Trophoblast cell (in vitro differentiated cells and primary cell): ENCODE data around the gene NSFL1C.
"Not testable (repeated sequence)": the region's sequence is repeated elsewhere in the genome, so short reads cannot be mapped to it uniquely, and the experiment has no call there.

Experiments used
- DNase-seq, 2 donors: peaks; one replicate each; pipeline ENCODE4 v3.0.0-alpha.2; 2016
- H2AFZ ChIP-seq: 2 replicates; pipeline ENCODE4 v1.6.1; 2013; ENCODE audit warnings: low read length, moderate library complexity, mild to moderate bottlenecking; ENCODE audit not compliant: insufficient read depth, poor library complexity
- H2AK5ac ChIP-seq: 2 replicates; pipeline ENCODE4 v1.6.1; 2013; ENCODE audit warnings: mild to moderate bottlenecking, low read length
- H2BK120ac ChIP-seq: 2 replicates; pipeline ENCODE4 v1.6.1; 2013; ENCODE audit warnings: low read length, mild to moderate bottlenecking, moderate library complexity; ENCODE audit not compliant: insufficient read depth, poor library complexity
- H2BK12ac ChIP-seq: 2 replicates; pipeline ENCODE4 v1.6.1; 2013; ENCODE audit warnings: mild to moderate bottlenecking, low read length, moderate library complexity
- H2BK5ac ChIP-seq: 2 replicates; pipeline ENCODE4 v1.6.1; 2013; ENCODE audit warnings: low read length, low read depth, moderate library complexity, mild to moderate bottlenecking; ENCODE audit not compliant: poor library complexity
- H3K14ac ChIP-seq: 2 replicates; pipeline ENCODE4 v1.6.1; 2013; ENCODE audit warnings: mild to moderate bottlenecking, low read length
- H3K18ac ChIP-seq: 2 replicates; pipeline ENCODE4 v1.6.1; 2013; ENCODE audit warnings: mild to moderate bottlenecking, low read length
- H3K23ac ChIP-seq: 2 replicates; pipeline ENCODE4 v1.6.1; 2013; ENCODE audit warnings: low read length
- H3K27ac ChIP-seq: 2 replicates; pipeline ENCODE4 v1.5.1; 2013; ENCODE audit warnings: low read depth, mild to moderate bottlenecking, inconsistent platforms, low read length, moderate library complexity
- H3K27me3 ChIP-seq: 2 replicates; pipeline ENCODE4 v1.6.1; 2013; ENCODE audit warnings: inconsistent platforms, mild to moderate bottlenecking, low read length, moderate library complexity; ENCODE audit not compliant: insufficient read depth
- H3K36me3 ChIP-seq, 2 experiments: 1 replicate in 1 of 2; 2 replicates in 1 of 2; pipeline ENCODE4 v1.6.1; 2013; ENCODE audit warnings: low read length in 2 of 2, mild to moderate bottlenecking in 2 of 2, moderate library complexity in 1 of 2; ENCODE audit not compliant: insufficient read depth in 2 of 2, control insufficient read depth in 1 of 2
- H3K4ac ChIP-seq: 2 replicates; pipeline ENCODE4 v1.6.1; 2013; ENCODE audit warnings: low read depth, mild to moderate bottlenecking, low read length, moderate library complexity
- H3K4me1 ChIP-seq, 2 experiments: 1 replicate in 1 of 2; 2 replicates in 1 of 2; pipeline ENCODE4 v1.6.1; 2013; ENCODE audit warnings: low read length in 2 of 2, mild to moderate bottlenecking in 2 of 2, moderate library complexity in 1 of 2; ENCODE audit not compliant: insufficient read depth in 2 of 2, control insufficient read depth in 1 of 2
- H3K4me2 ChIP-seq: 2 replicates; pipeline ENCODE4 v1.6.1; 2013; ENCODE audit warnings: inconsistent platforms, mild to moderate bottlenecking, low read length, moderate library complexity
- H3K4me3 ChIP-seq: 2 replicates; pipeline ENCODE4 v1.5.1; 2013; ENCODE audit warnings: mild to moderate bottlenecking, low read depth, low read length, inconsistent platforms
- H3K79me1 ChIP-seq: one replicate; pipeline ENCODE4 v1.6.1; 2013; ENCODE audit warnings: low read length
- H3K79me2 ChIP-seq: 2 replicates; pipeline ENCODE4 v1.6.1; 2013; ENCODE audit warnings: low read length, mild to moderate bottlenecking; ENCODE audit not compliant: control insufficient read depth, insufficient read depth, poor library complexity
- H3K9ac ChIP-seq: 2 replicates; pipeline ENCODE4 v1.6.1; 2013; ENCODE audit warnings: mild to moderate bottlenecking, low read length
- H3K9me3 ChIP-seq: 2 replicates; pipeline ENCODE4 v1.6.1; 2013; ENCODE audit warnings: low read depth, mild to moderate bottlenecking, control low read depth, inconsistent platforms, low read length; ENCODE audit not compliant: insufficient read depth
- H4K12ac ChIP-seq: 2 replicates; pipeline ENCODE4 v1.6.1; 2013; ENCODE audit warnings: low read depth, mild to moderate bottlenecking, low read length, moderate library complexity
- H4K8ac ChIP-seq: 2 replicates; pipeline ENCODE4 v1.6.1; 2013; ENCODE audit warnings: low read depth, mild to moderate bottlenecking, low read length, moderate library complexity
- H4K91ac ChIP-seq: one replicate; pipeline ENCODE4 v1.6.1; 2013; ENCODE audit warnings: low read depth, mild to moderate bottlenecking, low read length, moderate library complexity
- WGBS: extraction: QIAGEN DNeasy Blood & Tissue Kit; methylation state at CpG from one replicate; pipeline ENCODE4 v1.1.7; 2013; ENCODE audit warnings: missing lambda C conversion rate; ENCODE audit not compliant: insufficient read length, insufficient coverage; ENCODE audit errors: extremely low coverage; 5-methylcytosine and 5-hydroxymethylcytosine counted together

Gene NSFL1C

GRCh38 chr20:1401451-1401907 lies 65.2 kb downstream of the NSFL1C start:
- H3K9me3 ChIP-seq = peaks cover 2% of the 10 kb centered on the region
- DNase-seq = peak in 1 of 2 donors; percentile 23
- no peak overlapping the region for H2AFZ ChIP-seq
- no peak overlapping the region for H4K8ac ChIP-seq
- no peak overlapping the region for H2BK5ac ChIP-seq
- H3K14ac ChIP-seq = no peak overlapping the region
- H3K79me2 ChIP-seq = no peaks in the 10 kb centered on the region
- peaks cover 9% of the 10 kb centered on the region for H3K79me1 ChIP-seq
- no peak overlapping the region for H2BK120ac ChIP-seq
- H3K4me1 ChIP-seq = peaks cover 7 to 11% of the 10 kb centered on the region in 2 experiments
- no peak overlapping the region for H3K9ac ChIP-seq
- H3K23ac ChIP-seq = no peak overlapping the region
- no peak overlapping the region for H3K4me3 ChIP-seq
- no peaks in the 10 kb centered on the region for H3K36me3 ChIP-seq
- no CpG with 5 or more reads among the region's 3 CpGs for WGBS
- H2AK5ac ChIP-seq = no peak overlapping the region
- no peak overlapping the region for H4K12ac ChIP-seq
- H3K18ac ChIP-seq = no peak overlapping the region
- H3K27me3 ChIP-seq = no peaks in the 10 kb centered on the region
- H2BK12ac ChIP-seq = no peak overlapping the region
- no peak overlapping the region for H3K27ac ChIP-seq
- H4K91ac ChIP-seq = no peak overlapping the region
- H3K4me2 ChIP-seq = no peak overlapping the region
- H3K4ac ChIP-seq = no peak overlapping the region

GRCh38 chr20:1399678-1400366 lies 66.8 kb downstream of the NSFL1C start:
- H3K79me1 ChIP-seq, H4K8ac ChIP-seq, H3K14ac ChIP-seq, H3K4me3 ChIP-seq, H3K9ac ChIP-seq, H4K91ac ChIP-seq, H3K79me2 ChIP-seq, H3K27me3 ChIP-seq, H2BK5ac ChIP-seq, H3K18ac ChIP-seq, H3K4ac ChIP-seq, H2AK5ac ChIP-seq, H2BK120ac ChIP-seq, H2BK12ac ChIP-seq, H3K9me3 ChIP-seq, H2AFZ ChIP-seq, H3K36me3 ChIP-seq, H3K23ac ChIP-seq, H4K12ac ChIP-seq: not testable (repeated sequence)
- H3K4me2 ChIP-seq = peak overlapping the region; percentile 20
- DNase-seq = peak; percentile 93 to 99
- peaks cover 7 to 11% of the 10 kb centered on the region in 2 experiments for H3K4me1 ChIP-seq
- peak overlapping the region; percentile 72 for H3K27ac ChIP-seq
- WGBS = no CpG with 5 or more reads among the region's 8 CpGs

GRCh38 chr20:1398185-1398584 lies 68.5 kb downstream of the NSFL1C start:
- H3K9ac ChIP-seq, H4K91ac ChIP-seq, H3K27me3 ChIP-seq, H3K14ac ChIP-seq, H2BK120ac ChIP-seq, H3K79me2 ChIP-seq, H2AK5ac ChIP-seq, H4K12ac ChIP-seq, H3K9me3 ChIP-seq, H3K18ac ChIP-seq, H3K36me3 ChIP-seq, H2AFZ ChIP-seq, H3K4ac ChIP-seq, H3K23ac ChIP-seq, H4K8ac ChIP-seq, H3K4me2 ChIP-seq, H2BK12ac ChIP-seq, H2BK5ac ChIP-seq, H3K4me3 ChIP-seq, H3K27ac ChIP-seq: not testable (repeated sequence)
- WGBS = no CpG with 5 or more reads among the region's 7 CpGs
- Histone ChIP-seq H3K79me1 (peaks cover 10% of the 10 kb centered on the region), H3K4me1 (peaks cover 10 to 11% of the 10 kb centered on the region in 2 experiments)
- DNase-seq = peak; percentile 89 to 90

GRCh38 chr20:1397710-1398109 lies 68.9 kb downstream of the NSFL1C start:
- no peak overlapping the region for H2AK5ac ChIP-seq
- H2BK5ac ChIP-seq = no peak overlapping the region
- no peaks in the 10 kb centered on the region for H3K36me3 ChIP-seq
- H3K9me3 ChIP-seq = peaks cover 2% of the 10 kb centered on the region
- H3K27ac ChIP-seq = no peak overlapping the region
- no peak overlapping the region for H2AFZ ChIP-seq
- H4K8ac ChIP-seq = no peak overlapping the region
- peaks cover 14% of the 10 kb centered on the region for H3K79me1 ChIP-seq
- no peak overlapping the region for H2BK120ac ChIP-seq
- no peak overlapping the region for H3K23ac ChIP-seq
- H3K79me2 ChIP-seq = peaks cover 2% of the 10 kb centered on the region
- H3K4me2 ChIP-seq = no peak overlapping the region
- no CpG with 5 or more reads among the region's 4 CpGs for WGBS
- no peak overlapping the region for H3K4me3 ChIP-seq
- no peak overlapping the region for H3K4ac ChIP-seq
- H3K9ac ChIP-seq = no peak overlapping the region
- H4K91ac ChIP-seq = no peak overlapping the region
- no peaks in the 10 kb centered on the region for H3K27me3 ChIP-seq
- H3K18ac ChIP-seq = no peak overlapping the region
- no peak for DNase-seq
- peaks cover 10 to 11% of the 10 kb centered on the region in 2 experiments for H3K4me1 ChIP-seq
- no peak overlapping the region for H3K14ac ChIP-seq
- H2BK12ac ChIP-seq = no peak overlapping the region
- H4K12ac ChIP-seq = no peak overlapping the region
